PC-9 (cell line): Measurements from ENCODE around the gene CLBA1.
"Not testable (repeated sequence)": the region's sequence is repeated elsewhere in the genome, so short reads cannot be mapped to it uniquely, and the experiment has no call there.

ENCODE experiments used
- CTCF ChIP-seq: fragments of 200-600 bp; sonication (generic); conservative IDR thresholded peaks from 2 replicates; pipeline ENCODE4 v1.6.1; 2017; ENCODE audit warnings: mixed run types, antibody characterized with exemption, mild to moderate bottlenecking, moderate library complexity
- EZH2 ChIP-seq: fragments of 200-600 bp; sonication (generic); IDR thresholded peaks from 2 replicates; pipeline ENCODE4 v1.8.0; 2017; ENCODE audit warnings: antibody characterized with exemption, low read depth

DNA sequence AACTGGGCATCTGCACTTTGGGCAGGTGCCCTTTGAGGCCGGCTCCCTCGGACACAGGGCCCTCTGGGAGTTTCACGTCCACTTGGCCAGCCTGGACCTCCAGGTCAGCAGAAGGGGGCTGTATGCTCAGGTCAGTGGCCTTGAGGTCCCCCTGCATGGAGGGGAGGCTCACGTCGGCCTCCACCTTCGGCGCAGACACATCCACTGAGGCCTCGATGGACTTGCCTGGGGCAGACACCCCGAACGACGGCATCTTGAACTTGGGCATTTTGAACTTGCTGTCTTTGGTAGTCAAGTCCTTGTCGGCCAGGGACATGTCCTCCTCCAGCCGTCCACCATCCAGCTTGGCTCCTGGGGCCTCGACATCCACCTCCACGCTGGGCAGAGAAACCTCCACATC lies 34.9 kb upstream of the CLBA1 start:
- not testable (repeated sequence) for TF ChIP-seq EZH2, CTCF
